ENCODE results near the gene ZCCHC24. TPM values are rescaled to one million over a fixed set of nuclear protein-coding genes. Genes with fewer than 3 reads are reported as not detected.

Gene ZCCHC24
- total RNA-seq, 1 donor = 56.0 TPM

DNA sequence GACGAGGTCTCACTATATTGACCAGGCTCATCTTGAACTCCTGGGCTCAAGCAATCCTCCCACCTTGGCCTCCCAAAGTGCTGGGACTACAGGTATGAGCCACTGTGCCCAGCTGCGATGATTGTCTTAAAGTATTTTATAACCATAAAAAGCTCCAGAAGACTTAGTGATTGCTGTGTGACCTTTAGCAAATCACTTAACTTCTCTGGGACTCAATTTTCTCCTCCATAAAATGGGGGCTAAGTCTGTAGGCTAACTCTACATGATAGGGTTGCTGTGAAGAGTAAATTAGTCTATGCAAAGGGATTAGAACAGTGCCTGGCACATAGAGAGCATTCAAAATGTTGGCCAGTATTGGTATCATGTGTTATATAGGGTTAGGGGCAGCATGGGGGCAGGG, 55.4 kb downstream of the ZCCHC24 start:
- no peak overlapping the region for H3K4me3 ChIP-seq (ENCODE audit: low read depth, low read length)
- no peak for DNase-seq (ENCODE audit: low read depth)
- TF ChIP-seq, protein P1, sequence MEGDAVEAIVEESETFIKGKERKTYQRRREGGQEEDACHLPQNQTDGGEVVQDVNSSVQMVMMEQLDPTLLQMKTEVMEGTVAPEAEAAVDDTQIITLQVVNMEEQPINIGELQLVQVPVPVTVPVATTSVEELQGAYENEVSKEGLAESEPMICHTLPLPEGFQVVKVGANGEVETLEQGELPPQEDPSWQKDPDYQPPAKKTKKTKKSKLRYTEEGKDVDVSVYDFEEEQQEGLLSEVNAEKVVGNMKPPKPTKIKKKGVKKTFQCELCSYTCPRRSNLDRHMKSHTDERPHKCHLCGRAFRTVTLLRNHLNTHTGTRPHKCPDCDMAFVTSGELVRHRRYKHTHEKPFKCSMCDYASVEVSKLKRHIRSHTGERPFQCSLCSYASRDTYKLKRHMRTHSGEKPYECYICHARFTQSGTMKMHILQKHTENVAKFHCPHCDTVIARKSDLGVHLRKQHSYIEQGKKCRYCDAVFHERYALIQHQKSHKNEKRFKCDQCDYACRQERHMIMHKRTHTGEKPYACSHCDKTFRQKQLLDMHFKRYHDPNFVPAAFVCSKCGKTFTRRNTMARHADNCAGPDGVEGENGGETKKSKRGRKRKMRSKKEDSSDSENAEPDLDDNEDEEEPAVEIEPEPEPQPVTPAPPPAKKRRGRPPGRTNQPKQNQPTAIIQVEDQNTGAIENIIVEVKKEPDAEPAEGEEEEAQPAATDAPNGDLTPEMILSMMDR (IDR thresholded peaks at IDR 0.05; ENCODE audit: insufficient read depth, low read length) = no peak

DNA sequence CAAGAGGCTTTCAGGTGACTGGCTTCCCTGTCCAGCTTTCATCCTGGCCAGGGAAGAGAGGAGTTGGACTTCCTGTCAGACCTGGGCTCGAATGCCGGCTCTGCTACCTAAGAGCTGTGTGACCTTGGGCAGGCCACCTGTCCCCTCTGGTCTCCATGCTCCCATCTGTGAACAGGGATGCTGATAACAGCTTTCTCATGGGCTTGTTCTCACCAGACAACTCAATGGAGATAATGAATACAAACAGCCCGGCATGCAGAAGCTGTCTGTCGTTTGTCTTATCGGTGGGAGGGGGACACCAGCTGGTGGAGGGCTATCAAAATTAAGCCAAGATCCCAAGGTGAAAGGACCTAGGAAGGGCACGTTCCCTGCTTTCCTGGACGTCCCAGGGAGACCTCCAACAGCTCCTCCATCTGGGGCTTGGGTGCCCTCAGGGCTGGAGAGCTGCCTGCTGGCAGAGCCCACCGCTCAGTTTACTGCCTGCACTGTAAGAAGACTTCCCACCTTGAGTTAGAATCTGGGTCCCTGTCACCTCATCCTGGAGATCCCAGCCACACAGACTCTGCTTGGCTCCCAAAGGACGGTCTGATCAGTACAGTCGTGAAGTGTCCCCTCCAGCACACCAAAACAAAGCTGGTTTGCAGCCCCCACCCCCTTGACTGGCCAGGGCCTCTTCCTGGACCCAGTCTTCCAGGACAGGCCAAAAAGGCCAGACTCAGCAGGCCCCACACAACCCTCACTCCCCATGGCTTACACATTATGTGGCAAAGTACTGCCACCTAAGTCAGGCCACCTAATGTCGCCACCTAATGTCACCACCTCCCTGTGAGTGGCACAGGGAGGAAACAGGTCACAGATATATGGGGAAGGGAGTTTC, 57.2 kb downstream of the ZCCHC24 start:
- TF ChIP-seq, protein P1 (IDR thresholded peaks at IDR 0.05; ENCODE audit: insufficient read depth, low read length) = no peak

DNA sequence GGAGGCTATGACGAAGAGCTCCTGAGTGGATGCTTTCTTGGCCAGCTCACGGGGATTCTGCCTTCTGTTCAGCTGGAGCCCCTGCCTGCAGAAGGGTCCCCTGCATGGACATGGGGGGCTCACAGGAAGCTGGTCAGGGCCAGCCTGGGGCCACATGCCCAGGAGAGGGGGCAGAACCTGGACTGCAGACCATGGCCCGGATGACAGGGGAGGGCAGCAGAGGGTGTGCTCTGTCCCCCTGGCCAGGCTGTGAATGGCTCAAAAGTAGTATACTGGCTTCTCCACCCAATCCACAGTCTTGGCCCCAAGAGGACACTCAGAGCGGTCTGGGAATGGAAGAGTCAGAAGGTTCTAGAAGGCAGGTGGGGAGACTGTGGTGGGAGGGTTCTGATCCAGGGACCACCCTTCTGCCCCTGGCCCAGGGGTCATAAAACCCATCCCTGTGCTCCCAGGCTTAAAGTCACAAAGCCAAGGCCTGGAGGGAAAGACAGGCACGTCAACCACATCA, 57.9 kb downstream of the ZCCHC24 start:
- no peak for DNase-seq (ENCODE audit: low read depth)
- no peak overlapping the region for H3K4me3 ChIP-seq (ENCODE audit: low read depth, low read length)
- TF ChIP-seq, protein P1 (IDR thresholded peaks at IDR 0.05; ENCODE audit: insufficient read depth, low read length) = no peak

More for the DNA sequence above, 57.2 kb downstream of the ZCCHC24 start:
- no peak for DNase-seq (ENCODE audit: low read depth)
- H3K4me3 ChIP-seq (ENCODE audit: low read depth, low read length) = no peak overlapping the region

DNA sequence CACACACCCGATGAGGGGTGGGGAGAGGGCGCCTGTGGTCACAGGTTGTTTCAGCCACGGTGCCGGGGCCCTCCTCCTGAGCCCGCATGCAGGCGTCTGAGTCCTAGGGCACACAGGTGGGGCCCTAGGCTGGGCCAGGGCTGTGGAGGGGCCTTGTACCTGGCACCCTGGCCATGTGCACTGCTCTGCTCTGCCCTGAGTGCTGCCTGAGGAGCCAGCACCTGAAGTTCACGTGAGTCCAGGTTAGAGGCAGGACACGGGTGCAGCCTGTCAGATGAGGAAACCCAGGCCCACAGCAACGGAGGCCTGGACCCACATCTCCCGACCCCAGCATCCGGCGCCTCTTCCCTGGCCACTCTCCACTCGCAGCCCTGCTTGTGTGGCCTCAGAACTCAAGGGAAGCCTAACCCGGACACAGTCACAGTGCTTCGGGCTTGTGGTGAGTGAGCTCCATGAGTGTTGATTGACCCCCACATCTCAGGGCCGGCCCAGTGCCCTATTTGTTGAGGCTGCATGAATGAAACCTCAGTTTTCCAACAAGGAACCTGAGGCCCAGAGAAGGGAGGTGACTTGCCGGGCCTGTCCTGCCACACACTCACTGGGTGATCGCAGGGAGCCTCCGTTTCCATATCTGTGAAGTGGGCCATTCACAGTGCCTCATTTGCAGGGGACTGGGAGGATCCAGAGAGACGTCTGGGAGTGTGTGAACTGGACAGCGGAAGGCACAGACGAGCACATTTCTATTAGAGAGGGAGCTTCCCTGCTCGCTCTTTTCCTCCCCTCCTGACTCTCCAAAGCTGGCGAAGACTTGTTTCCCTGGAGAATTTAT, 58.6 kb downstream of the ZCCHC24 start:
- DNase-seq (ENCODE audit: low read depth) = no peak
- TF ChIP-seq, protein P1 (IDR thresholded peaks at IDR 0.05; ENCODE audit: insufficient read depth, low read length) = no peak
- H3K4me3 ChIP-seq (ENCODE audit: low read depth, low read length) = no peak overlapping the region

DNA sequence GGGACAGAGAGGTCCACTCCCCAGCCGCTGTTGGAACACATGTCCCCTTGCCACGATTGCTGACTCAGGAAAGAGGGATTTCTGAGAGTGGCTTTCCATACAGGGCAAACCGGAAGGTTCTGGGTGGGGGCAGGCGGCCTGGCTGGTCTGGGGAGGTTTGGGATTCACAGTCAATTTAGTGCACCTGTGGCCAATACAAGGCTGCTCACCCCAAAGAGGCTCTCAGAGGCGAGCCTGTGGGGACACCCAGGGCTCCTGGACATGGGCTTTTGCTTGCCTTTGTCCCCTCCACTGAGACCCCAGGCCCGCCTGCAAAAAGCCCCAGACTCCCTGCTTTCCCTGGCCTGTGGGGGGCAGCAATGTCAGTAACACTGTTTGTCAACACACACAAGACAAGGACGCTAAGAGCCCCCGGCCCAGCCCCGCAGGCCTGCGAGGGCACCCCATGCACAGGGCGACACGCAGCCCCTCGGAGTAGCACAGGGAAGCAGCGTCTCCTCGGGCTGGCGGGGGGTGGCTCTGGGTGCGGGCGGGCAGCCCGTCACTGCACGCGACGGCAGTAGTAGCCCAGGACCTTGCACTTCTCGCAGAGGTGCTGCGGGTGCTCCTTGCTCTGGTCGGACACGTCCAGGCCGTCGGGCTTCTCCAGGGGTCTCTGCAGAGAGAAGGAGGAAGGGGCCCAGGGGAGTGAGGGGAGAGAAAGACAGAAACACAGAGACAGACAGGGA, 59.5 kb downstream of the ZCCHC24 start:
- TF ChIP-seq, protein P1 (IDR thresholded peaks at IDR 0.05; ENCODE audit: insufficient read depth, low read length) = no peak
- H3K4me3 ChIP-seq (ENCODE audit: low read depth, low read length) = no peak overlapping the region
- DNase-seq (ENCODE audit: low read depth) = no peak

DNA sequence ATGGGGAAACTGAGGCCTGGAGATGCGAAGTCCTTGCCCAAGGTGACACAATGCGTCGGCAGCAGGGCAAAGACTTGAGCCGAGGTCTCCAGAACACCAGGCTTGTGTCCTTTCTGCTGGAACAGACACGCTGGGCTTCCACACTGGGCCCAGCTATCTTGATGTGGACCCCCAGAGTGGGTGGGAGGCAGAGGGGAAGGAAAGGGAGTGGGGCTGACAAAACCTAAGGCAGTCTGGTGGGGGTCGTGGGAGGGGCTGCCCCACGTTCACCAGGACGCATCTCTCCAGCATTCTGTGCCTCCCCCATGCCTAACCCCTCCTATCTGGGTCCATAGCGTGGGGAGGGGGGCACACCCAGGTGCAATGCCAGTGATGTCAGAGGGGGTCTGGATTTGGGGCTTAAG, 60.0 kb downstream of the ZCCHC24 start:
- DNase-seq (ENCODE audit: low read depth) = no peak
- TF ChIP-seq, protein P1 (IDR thresholded peaks at IDR 0.05; ENCODE audit: insufficient read depth, low read length) = no peak
- no peak overlapping the region for H3K4me3 ChIP-seq (ENCODE audit: low read depth, low read length)
